ENCODE data around the gene APOH. TPM values are rescaled to one million over a fixed set of nuclear protein-coding genes. Genes with fewer than 3 reads are reported as not detected.

Gene APOH
- total and polyA plus RNA-seq, 9 of the 15 experiments (the other 6 are each of a cell fraction or from before 2014, with no cell fraction given) = 1.1 TPM; not detected in 8

DNA sequence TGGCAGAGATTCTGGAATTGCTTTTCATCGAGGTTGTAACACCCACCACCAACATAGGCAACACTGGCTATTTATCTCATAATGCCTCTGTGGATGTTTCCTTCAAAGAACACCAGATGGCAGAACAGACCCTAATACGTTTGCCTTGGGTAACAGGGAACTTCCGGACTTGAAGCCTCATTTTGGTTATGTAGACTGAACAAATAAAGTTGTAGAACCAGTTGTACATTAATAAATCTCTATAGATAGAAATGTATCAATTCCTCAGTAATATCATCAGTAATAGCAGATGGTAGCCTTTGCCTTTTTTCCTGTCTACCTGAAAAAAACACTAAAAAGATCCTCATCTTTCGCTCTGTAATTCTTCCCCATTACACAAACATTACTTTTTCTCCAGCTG is 25.9 kb upstream of the APOH start (continued):
- TF ChIP-seq PCBP1 (IDR thresholded peaks at IDR 0.05; ENCODE audit: low read depth, low read length, poor library complexity, severe bottlenecking) (no peak), RAD21 (CRISPR knock-in tag; conservative IDR thresholded peaks at IDR 0.05 in 1 of 2, IDR thresholded peaks at IDR 0.05 in 1 of 2) (peak; percentile 97 to 98), ADNP (tag; IDR thresholded peaks at IDR 0.05) (0 out of 2 replicates have a peak, but pooled peaks have one; percentile 42), SNIP1 (IDR thresholded peaks at IDR 0.05; ENCODE audit: low read depth) (no peak), HINFP (tag; conservative IDR thresholded peaks at IDR 0.05; ENCODE audit: low read depth) (no peak), ZNF165 (CRISPR knock-in tag; IDR thresholded peaks at IDR 0.05; ENCODE audit: borderline replicate concordance) (no peak), HNRNPL (IDR thresholded peaks at IDR 0.05; ENCODE audit: low read depth, low read length) (no peak), NBN (IDR thresholded peaks at IDR 0.05; ENCODE audit: low read depth) (no peak), ZBTB26 (CRISPR knock-in tag; IDR thresholded peaks at IDR 0.05) (no peak), ZNF354B (CRISPR knock-in tag; IDR thresholded peaks at IDR 0.05) (no peak), WHSC1 (IDR thresholded peaks at IDR 0.05; ENCODE audit: low read length) (no peak), KHSRP (IDR thresholded peaks at IDR 0.05) (no peak), CCNT2 (IDR thresholded peaks at IDR 0.05; ENCODE audit: borderline replicate concordance, extremely low read depth, insufficient read length, low read depth, low read length) (no peak), FOXJ2 (tag; IDR thresholded peaks at IDR 0.05) (0 out of 2 replicates have a peak, but pooled peaks have one; percentile 20), TRIM24 (IDR thresholded peaks at IDR 0.05) (no peak)
- TF ChIP-seq, protein P1, sequence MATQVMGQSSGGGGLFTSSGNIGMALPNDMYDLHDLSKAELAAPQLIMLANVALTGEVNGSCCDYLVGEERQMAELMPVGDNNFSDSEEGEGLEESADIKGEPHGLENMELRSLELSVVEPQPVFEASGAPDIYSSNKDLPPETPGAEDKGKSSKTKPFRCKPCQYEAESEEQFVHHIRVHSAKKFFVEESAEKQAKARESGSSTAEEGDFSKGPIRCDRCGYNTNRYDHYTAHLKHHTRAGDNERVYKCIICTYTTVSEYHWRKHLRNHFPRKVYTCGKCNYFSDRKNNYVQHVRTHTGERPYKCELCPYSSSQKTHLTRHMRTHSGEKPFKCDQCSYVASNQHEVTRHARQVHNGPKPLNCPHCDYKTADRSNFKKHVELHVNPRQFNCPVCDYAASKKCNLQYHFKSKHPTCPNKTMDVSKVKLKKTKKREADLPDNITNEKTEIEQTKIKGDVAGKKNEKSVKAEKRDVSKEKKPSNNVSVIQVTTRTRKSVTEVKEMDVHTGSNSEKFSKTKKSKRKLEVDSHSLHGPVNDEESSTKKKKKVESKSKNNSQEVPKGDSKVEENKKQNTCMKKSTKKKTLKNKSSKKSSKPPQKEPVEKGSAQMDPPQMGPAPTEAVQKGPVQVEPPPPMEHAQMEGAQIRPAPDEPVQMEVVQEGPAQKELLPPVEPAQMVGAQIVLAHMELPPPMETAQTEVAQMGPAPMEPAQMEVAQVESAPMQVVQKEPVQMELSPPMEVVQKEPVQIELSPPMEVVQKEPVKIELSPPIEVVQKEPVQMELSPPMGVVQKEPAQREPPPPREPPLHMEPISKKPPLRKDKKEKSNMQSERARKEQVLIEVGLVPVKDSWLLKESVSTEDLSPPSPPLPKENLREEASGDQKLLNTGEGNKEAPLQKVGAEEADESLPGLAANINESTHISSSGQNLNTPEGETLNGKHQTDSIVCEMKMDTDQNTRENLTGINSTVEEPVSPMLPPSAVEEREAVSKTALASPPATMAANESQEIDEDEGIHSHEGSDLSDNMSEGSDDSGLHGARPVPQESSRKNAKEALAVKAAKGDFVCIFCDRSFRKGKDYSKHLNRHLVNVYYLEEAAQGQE (IDR thresholded peaks at IDR 0.05; ENCODE audit: borderline replicate concordance) = peak; percentile 92
- TF ChIP-seq, protein P1 (CRISPR knock-in tag; IDR thresholded peaks at IDR 0.05; ENCODE audit: low read depth) = no peak
- TF ChIP-seq, protein P2, sequence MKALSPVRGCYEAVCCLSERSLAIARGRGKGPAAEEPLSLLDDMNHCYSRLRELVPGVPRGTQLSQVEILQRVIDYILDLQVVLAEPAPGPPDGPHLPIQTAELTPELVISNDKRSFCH (CRISPR knock-in tag; IDR thresholded peaks at IDR 0.05) = no peak
- TF ChIP-seq, protein P2 (tag; IDR thresholded peaks at IDR 0.05) = no peak

Data from K562 (cell line).